Stimulated activated CD8-positive, alpha-beta memory T cell treated with anti-CD3 and anti-CD28 coated beads, Interleukin-7, amount 100 ng/mL, for 48 hours (primary cell): ENCODE measurements around the gene BSDC1.
"Not testable (repeated sequence)": the region's sequence is repeated elsewhere in the genome, so short reads cannot be mapped to it uniquely, and the experiment has no call there.

Experiments
- DNase-seq, 2 donors: peaks; one replicate each; pipeline ENCODE4 v3.0.0-alpha.2; 2020; ENCODE audit warnings: low read depth in 1 of 2; ENCODE audit errors: extremely low read depth in 1 of 2

The BSDC1 gene

GRCh38 chr1:32396524-32396923 is 2.3 kb upstream of the BSDC1 start:
- not testable (repeated sequence) for DNase-seq

- no peak for DNase-seq
Measured at GRCh38 chr1:32394890-32395432, 720 bp upstream of the BSDC1 start.

GRCh38 chr1:32393832-32394140 is 455 bp downstream of the BSDC1 start:
- DNase-seq: no peak

DNA sequence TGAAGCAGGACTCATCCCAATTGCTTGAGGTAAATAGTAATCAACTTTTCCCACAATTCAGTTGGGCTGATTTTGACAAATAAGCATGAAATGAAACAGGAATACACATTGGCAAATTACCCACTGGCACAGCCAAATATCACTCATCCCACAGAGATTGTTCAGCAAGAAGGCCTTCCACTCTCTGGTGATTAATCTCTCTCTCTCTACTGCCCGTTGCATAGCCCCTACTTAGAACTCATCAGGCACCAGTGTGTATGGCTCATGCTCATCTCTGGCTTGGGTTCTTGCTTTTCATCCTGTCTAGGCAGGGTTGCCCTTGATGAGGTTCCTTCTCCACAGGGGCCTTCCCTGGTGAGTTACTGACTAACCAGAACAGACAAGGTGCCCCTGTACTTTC is 1.1 kb downstream of the BSDC1 start:
- no peak for DNase-seq

DNA sequence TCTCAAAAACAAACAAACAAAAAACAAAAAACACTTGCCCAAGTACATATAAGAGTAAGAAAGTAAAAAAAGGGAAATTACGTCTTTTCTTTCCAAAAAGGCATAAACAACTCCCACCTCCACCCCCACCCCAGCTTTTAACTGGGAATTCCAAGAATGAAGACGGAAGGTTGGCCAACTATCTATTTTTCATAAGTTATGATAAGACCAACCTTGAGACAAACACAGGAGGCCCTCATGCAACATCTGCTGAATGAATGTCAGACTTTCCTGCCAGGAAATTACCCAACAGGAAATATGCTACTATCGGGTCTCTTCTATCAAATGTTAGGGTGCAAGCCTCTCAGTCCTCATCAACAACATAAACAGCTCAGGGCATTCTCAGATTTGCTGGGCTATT is 1.9 kb downstream of the BSDC1 start:
- DNase-seq: no peak

DNA sequence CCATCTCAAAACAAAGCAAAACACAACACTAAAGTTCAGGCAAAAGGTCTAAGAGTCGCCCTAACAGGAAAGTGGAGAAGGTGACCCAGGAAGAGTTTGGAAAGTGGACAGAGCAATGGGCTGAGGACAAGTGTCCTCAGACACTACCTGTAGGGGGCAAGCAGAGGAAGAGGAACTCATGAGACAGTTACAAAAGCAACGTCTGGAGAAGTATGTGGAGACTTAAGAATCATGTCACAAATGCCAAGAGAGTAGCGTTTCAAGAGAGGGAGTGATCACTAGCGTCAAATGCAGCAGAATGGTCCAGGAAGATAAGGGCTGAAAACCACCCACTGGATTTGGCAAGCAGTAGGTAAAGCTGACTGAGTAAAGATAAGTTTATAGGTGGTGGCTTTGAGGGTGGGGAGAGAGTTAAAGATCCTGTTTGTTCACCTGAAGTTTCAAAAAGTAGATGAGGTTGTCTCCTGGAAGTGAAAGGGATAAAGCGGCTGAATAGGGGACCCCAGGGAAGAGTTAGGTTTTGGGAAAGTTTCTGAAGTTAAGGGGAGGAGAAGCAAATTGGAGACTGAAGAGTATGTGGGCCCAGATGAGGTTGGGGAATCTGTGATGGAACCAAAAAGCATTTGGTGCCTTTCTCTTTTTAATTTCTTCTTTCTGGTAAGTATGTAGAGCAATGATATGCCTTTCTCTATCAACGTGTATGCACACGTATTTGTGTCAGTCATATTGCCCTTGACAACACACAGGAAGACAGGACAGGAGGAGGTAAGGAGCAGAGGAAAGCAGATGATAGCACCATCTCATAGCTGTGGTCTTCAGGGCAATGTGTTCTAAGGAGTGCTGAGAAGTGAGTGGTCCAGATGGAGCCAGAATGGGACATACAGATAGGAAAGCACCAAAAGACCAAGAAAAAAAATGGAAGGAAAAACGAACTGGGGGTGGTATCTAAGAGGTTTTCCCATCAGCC is 3.1 kb downstream of the BSDC1 start:
- no peak for DNase-seq

GRCh38 chr1:32388641-32389040 is 5.6 kb downstream of the BSDC1 start:
- DNase-seq: no peak

- no peak for DNase-seq
Measured at GRCh38 chr1:32386676-32387392, 7.4 kb downstream of the BSDC1 start.

DNA sequence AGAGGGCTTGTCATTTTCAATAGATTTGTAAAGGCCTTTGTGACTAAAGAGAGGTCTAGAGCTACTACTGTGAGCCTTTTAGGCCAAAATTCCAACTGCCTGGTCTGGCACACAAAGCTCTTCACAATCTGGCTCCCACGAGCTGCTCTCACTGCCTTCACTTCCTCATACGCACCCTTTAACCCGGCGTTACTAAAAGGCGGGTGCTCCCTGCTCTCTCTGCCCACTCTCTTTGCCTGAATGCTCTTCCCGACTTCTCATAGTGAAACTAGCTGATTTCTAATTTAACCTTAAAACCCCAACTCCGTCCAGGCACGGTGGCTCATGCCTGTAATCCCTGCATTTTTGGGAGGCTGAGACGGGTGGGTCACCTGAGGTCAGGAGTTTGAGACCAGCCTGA is 14.2 kb downstream of the BSDC1 start:
- no peak for DNase-seq

- DNase-seq: no peak
Measured at GRCh38 chr1:32377541-32378220, 16.6 kb downstream of the BSDC1 start.

DNA sequence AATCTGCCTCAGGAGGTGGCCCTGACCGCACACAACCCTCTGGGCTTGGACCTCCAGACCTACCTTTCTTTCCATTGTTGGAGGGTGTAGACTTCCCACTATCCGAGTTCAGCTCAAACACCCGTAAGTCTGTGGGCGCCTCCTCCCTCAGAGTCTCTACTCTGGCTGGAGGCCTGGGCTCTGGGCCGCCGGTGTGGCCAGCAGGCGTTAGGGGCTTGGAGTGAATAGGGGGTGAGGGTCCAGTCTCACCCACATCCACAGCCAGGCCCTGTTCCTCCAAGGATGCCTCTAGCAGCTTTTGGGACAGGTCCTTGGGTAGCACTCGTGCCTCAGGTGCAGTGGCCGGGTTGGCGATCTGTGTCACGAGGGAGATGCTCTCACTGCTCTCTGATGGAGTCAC is 18.0 kb downstream of the BSDC1 start:
- DNase-seq: no peak

DNA sequence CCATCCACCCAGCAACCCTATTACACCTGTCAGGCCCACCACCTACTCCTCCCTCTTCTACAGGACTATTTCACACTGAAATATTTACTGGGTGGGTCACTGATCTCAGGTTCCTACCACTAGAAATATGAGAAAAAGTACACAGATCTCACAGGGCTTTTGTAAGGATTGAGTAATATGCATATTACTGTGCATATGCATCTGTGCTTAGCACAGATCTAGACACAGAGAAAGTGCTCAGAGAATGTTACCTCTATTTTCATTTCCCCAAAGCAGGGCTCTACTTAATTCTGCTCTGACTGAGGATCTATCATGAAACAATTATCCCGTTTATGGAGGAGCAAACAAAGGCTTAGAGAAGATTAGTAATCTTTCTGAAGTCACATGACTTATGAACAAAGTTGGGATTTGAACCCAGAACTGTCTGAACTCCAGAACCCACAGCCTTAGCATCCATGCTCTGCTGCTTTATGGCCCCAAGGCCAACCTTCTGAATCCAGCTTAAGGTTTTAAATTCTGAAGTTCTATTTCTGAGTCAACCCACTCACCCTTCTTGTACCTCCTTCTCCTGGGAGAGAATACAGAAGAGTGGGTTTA is 20.1 kb downstream of the BSDC1 start:
- no peak for DNase-seq

DNA sequence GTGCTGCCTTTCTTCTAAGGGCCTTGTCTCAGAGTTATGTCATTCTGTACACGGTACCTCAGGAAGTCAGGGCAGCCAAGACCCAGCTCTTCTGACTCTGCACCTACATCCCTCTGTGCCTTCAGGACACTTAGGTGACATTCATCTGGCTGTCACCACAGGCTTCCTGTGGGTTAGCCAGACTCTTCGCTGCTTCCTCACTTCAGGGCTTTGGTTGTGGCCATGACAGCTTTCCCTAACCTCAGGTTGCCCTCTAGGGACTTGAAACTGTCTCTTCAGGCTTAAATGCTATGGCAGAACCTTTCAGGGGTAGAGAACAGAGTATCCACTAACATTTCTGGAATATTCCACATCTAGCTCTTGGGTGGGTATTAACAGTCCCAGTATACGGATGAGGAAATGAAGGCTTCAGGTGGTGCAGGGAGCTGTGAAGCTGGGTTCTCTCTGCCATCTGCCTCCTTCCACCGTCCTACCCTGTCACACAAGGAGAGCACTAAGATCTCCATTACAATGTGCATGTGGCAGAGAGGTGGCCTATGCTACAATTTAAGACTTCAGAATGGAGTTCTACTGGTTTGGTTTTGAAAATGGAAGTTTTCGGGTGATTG is 22.0 kb downstream of the BSDC1 start:
- no peak for DNase-seq

DNA sequence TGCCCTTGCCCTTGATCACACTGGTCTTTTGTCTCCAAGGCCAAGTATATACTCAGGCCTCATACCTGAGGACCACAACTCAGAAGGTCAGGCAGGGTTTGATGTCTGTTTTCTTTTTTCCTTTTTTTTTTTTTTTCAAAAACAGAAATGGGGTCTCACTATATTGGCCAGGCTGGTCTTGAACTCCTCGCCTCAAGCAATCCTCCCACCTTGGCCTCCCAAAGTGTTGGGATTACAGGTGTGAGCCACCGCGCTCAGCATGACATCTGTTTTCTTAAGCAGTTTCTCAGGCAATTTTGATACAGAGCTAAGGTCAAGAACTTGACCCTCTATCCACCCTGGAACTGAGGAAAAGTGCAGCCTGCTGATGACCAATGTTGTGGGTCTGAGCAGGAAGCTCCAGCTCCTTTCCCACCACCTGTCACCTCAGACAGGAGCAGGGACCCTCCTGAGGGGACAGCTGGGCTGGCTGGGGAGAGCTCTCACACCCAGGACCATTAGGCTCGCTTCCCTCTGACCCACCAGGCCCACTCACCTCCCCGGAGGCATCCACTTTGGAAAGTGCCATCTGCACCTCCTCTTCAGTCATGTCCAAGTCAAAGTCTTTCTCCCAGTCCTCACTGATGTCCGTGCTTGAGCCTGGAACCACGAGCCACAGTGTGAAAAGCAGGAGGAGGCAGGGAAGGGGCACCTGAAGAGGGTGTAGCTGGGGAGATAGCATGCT is 26.2 kb downstream of the BSDC1 start:
- DNase-seq: no peak

DNA sequence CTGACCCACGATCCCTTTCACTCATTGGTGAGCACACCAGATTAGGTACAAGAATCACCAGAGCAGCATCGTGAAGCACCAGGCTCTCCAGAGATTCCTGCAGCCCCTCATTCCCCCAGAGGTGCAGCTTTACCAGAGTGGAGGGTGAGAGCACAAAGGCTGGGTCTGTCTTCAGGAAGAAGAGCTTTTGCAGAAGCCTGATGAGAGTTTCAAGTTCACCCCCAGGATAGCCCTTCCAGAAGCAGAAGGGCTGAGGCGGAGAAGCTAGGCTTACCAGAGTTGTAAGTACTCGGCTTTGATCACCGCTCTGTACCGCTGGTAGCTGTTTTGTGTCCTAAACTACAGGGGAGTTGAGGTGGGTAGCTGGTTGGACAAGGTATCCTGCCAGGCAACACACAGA is 28.8 kb downstream of the BSDC1 start:
- no peak for DNase-seq

GRCh38 chr1:32364836-32365235 is 29.4 kb downstream of the BSDC1 start:
- DNase-seq: no peak

DNA sequence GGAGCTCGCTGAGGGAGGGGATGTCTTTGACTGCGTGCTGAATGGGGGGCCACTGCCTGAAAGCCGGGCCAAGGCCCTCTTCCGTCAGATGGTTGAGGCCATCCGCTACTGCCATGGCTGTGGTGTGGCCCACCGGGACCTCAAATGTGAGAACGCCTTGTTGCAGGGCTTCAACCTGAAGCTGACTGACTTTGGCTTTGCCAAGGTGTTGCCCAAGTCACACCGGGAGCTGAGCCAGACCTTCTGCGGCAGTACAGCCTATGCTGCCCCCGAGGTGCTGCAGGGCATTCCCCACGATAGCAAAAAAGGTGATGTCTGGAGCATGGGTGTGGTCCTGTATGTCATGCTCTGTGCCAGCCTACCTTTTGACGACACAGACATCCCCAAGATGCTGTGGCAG is 30.5 kb downstream of the BSDC1 start:
- no peak for DNase-seq

- no peak for DNase-seq
Measured at GRCh38 chr1:32362474-32363313, 31.5 kb downstream of the BSDC1 start, which contains the start of the genes FAM229A and TSSK3. Gene FAM229A (minus strand): TSS chr1:32362485. CDS start chr1:32362091, 394 bp downstream. Gene TSSK3 (plus strand): TSS chr1:32362539. CDS start chr1:32362702, 163 bp downstream.
